ENCODE measurements around the gene SPAG16. TPM values are rescaled to one million over a fixed set of nuclear protein-coding genes. Genes with fewer than 3 reads are reported as not detected.
A peak's percentile ranks its signal among the peaks of the same experiment; 100 is the strongest.
"Not testable (repeated sequence)": the region's sequence is repeated elsewhere in the genome, so short reads cannot be mapped to it uniquely, and the experiment has no call there.

The SPAG16 gene
- total and polyA plus RNA-seq, 2 donors: 17.7 to 104 TPM

DNA sequence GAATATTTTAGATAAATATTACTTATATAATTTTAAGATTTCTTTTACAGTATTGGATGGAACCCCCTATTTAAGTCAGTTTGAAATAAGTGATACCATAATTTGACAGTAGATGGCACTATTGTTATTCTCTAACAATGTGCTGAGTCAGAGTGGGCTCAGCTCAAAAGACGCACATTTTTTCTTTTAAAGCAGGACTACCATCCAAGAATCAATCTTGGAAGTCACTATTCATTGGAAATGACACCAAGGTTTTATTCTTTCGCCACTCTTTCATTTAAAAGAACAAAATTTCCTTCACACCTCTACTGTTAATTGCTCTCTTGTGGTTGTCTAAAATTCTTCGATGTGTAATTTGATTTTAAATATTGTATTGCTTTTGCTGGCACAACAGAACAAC, 32.6 kb upstream of the SPAG16 start:
- WGBS: 25% methylated on average over 3 of the region's 3 CpGs
- Histone ChIP-seq H3K4me3 (ENCODE audit: low read depth, low read length) (no peak overlapping the region), H3K4me1 (ENCODE audit: insufficient read depth) (no peaks in the 10 kb centered on the region), H3K36me3 (ENCODE audit: insufficient read depth) (no peaks in the 10 kb centered on the region), H3K27ac (ENCODE audit: low read depth) (no peak overlapping the region)
- DNase-seq (ENCODE audit: extremely low spot score): peak; percentile 43

DNA sequence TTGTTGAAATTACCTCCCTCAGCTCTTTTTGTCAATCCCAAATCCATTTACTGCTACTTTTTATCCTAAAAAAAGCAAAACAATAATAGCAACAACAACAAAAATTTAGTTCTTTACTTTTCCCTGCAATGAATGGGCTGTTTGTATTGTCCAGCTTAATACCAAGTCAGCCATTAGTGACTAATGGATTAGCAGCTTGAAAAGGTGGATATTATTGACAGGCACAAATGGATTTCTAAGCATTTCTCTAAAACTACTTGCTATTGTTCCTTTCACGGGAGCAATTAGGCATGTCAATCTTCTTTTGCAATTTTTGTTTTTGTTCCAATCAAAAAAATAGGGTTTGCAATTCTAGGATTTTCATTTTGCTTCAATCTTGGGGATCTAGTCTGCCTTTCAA, 32.1 kb upstream of the SPAG16 start:
- WGBS: 48% methylated on average over 1 of the region's 1 CpG
- no peak for DNase-seq (ENCODE audit: extremely low spot score)
- H3K4me1 ChIP-seq (ENCODE audit: insufficient read depth): no peaks in the 10 kb centered on the region
- no peaks in the 10 kb centered on the region for H3K36me3 ChIP-seq (ENCODE audit: insufficient read depth)
- H3K4me3 ChIP-seq (ENCODE audit: low read depth, low read length): no peak overlapping the region
- no peak overlapping the region for H3K27ac ChIP-seq (ENCODE audit: low read depth)

DNA sequence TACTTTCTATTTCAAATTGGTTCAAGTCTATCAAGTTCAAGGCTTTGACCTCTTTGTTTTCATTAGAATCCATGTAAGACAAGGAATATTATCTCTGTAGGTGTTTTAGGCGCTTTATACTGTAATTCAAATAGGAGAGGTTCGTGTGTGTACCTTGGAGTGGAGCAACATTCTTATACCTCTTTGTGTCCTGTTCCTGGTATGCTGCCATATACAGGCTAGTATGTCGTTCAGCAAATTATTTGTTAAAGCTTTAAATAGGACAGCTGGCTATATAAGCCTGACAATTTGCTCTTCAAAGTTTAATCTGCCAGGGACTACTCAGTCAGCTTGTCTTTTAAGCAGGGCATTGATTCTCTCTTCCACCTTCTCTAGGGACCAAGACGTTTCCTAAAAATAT, 31.1 kb upstream of the SPAG16 start:
- no peaks in the 10 kb centered on the region for H3K36me3 ChIP-seq (ENCODE audit: insufficient read depth)
- no peak for DNase-seq (ENCODE audit: extremely low spot score)
- no peak overlapping the region for H3K27ac ChIP-seq (ENCODE audit: low read depth)
- H3K4me3 ChIP-seq (ENCODE audit: low read depth, low read length): no peak overlapping the region
- H3K4me1 ChIP-seq (ENCODE audit: insufficient read depth): no peaks in the 10 kb centered on the region
- 51% methylated on average over 4 of the region's 4 CpGs for WGBS

DNA sequence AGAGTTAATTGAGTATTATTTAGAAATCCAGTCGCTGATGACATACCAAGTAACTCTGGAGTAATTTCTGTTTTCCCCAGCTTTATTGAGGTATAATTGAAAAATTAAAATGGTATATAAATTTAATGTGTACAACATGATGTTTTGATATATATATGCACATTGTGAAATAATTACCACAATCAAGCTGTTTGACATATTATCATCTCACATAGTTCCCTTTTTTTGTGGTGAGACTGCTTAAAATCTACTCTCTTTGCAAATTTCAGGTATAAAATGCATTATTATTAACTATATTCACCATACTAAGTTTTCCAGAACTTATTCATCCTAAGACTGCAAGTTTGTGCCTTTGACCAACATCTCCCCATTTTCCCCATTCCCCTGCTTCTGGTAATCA, 25.0 kb upstream of the SPAG16 start:
- no peak overlapping the region for H3K27ac ChIP-seq (ENCODE audit: low read depth)
- H3K36me3 ChIP-seq (ENCODE audit: insufficient read depth): no peaks in the 10 kb centered on the region
- H3K4me1 ChIP-seq (ENCODE audit: insufficient read depth): no peaks in the 10 kb centered on the region
- no peak for DNase-seq (ENCODE audit: extremely low spot score)
- WGBS: 91% methylated on average over 1 of the region's 1 CpG
- H3K4me3 ChIP-seq (ENCODE audit: low read depth, low read length): no peak overlapping the region

DNA sequence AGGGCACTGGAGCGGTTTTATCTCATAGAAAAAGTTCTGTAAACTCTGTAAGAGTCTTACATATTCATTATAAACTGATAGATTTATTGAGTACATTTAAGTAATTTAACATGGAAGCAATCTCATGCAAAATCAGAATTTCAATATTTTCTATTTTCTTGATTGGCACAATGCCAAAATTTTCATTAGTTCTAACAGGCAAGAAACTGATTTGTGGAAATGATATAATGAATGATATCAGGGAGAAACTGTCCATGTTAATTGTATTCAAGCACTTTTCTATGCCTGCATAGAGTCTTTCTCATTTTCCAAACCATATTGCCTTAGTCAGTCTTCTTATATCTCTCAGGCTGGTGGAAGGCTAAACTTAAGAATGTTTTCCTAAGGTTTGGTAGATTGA, 23.0 kb upstream of the SPAG16 start:
- no peak for DNase-seq (ENCODE audit: extremely low spot score)
- WGBS: 87% methylated on average over 1 of the region's 1 CpG
- Histone ChIP-seq H3K27ac (ENCODE audit: low read depth) (no peak overlapping the region), H3K4me3 (ENCODE audit: low read depth, low read length) (no peak overlapping the region), H3K36me3 (ENCODE audit: insufficient read depth) (no peaks in the 10 kb centered on the region), H3K4me1 (ENCODE audit: insufficient read depth) (no peaks in the 10 kb centered on the region)

DNA sequence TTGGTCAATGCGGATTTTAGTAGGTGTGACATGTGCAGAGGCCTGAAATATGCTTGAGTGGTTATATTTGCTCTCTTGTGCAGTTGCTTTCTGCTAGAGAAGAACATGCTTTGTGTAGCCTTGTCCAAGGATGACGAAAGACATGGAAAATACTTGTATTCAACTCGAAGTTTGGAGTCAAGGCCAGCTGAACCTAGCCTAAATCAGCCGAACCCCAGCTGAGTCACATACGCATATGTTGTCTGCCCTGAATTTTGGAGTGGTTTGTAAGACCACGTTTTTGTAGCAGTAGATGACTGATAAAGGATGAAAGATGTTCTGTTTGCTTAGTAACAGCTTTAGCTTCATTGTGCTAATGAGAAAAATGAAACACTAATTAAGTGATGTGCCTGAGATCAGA, 22.5 kb upstream of the SPAG16 start:
- no peak for DNase-seq (ENCODE audit: extremely low spot score)
- no peak overlapping the region for H3K4me3 ChIP-seq (ENCODE audit: low read depth, low read length)
- 64% methylated on average over 6 of the region's 6 CpGs for WGBS
- H3K36me3 ChIP-seq (ENCODE audit: insufficient read depth): no peaks in the 10 kb centered on the region
- no peaks in the 10 kb centered on the region for H3K4me1 ChIP-seq (ENCODE audit: insufficient read depth)
- H3K27ac ChIP-seq (ENCODE audit: low read depth): no peak overlapping the region

DNA sequence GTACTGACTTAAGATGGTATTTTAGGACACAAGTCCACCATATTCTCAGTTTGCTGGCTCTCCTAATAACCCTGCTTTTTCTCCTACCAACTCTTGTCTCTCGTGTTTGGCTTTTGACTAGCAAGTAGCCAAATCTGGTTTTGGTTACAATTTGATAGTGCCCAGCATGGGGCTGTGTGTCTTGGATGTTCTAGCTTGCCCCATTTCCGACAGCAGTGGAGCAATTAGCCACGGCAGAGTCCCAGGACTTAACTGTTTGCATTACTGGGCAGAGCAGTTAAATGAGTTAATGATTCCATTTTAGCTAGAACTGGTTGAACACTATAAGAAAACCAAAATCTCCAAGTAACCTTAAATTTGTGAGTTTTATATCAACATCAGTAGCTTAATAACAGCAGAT, 18.6 kb upstream of the SPAG16 start:
- DNase-seq (ENCODE audit: extremely low spot score): no peak
- no peak overlapping the region for H3K4me3 ChIP-seq (ENCODE audit: low read depth, low read length)
- 61% methylated on average over 3 of the region's 3 CpGs for WGBS

DNA sequence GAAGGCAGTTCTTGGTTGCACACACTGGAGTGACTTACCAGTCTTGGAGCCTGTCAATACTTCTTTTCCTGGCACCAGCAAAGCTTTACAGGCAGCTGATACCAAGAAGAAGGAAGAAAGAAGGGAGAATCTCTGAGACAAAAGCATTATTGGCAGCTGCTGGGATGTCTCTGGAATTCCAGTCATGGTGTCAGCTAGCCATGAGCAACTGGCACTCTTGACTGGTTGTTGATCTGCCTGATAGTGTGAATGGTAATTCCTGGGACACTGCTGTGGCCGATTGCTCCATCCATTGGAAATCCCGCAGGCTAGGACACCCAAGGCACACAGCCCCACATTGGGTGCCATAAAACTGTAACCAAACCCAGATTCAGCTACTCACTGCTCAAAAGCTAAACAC, 17.8 kb upstream of the SPAG16 start:
- DNase-seq (ENCODE audit: extremely low spot score): no peak
- Histone ChIP-seq H3K27ac (ENCODE audit: low read depth) (no peak overlapping the region), H3K4me1 (ENCODE audit: insufficient read depth) (no peaks in the 10 kb centered on the region), H3K4me3 (ENCODE audit: low read depth, low read length) (no peak overlapping the region), H3K36me3 (ENCODE audit: insufficient read depth) (no peaks in the 10 kb centered on the region)
- WGBS: 62% methylated on average over 2 of the region's 2 CpGs

More for the DNA sequence above, 18.6 kb upstream of the SPAG16 start:
- Histone ChIP-seq H3K4me1 (ENCODE audit: insufficient read depth) (no peaks in the 10 kb centered on the region), H3K27ac (ENCODE audit: low read depth) (no peak overlapping the region), H3K36me3 (ENCODE audit: insufficient read depth) (no peaks in the 10 kb centered on the region)

DNA sequence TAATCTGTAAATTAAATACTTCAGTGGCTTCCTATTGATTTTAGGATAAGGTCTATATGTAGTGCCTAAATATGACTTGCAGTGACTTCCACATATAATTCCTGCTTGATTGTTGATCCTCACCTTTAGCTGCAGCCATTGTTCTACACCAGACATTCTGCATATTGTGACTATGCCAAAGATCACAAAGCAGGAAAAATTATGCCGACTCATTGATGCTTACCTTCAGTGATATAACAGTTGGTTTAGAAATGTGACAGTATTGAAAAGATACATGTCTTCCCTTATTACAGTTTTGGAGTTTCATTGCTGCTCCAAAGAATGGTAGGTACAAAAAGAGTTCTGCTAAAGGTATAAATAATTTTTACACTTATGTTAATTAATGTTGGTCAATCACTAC, 12.3 kb upstream of the SPAG16 start:
- 77% methylated on average over 1 of the region's 1 CpG for WGBS
- Histone ChIP-seq H3K4me1 (ENCODE audit: insufficient read depth) (no peaks in the 10 kb centered on the region), H3K27ac (ENCODE audit: low read depth) (no peak overlapping the region), H3K4me3 (ENCODE audit: low read depth, low read length) (no peak overlapping the region), H3K36me3 (ENCODE audit: insufficient read depth) (no peaks in the 10 kb centered on the region)
- no peak for DNase-seq (ENCODE audit: extremely low spot score)

DNA sequence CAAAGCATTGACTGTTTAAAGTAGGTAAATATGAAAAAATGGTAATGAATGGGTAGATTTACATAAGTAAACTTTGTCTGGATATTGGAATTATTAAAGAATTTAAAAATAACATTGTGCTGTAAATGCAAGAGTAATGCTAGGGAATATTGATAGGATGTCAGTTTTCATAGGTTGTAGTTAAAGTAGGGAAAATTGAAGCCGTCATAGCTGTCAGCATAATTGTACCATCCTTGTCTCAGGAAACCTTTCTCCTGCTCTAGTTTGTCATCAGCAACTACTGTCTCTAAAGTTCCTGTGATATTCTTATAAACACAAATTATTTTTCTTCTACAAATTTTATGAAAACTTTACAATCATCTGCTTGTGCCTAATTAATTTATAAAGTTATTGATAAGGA, 10.1 kb upstream of the SPAG16 start:
- DNase-seq (ENCODE audit: extremely low spot score): no peak
- Histone ChIP-seq H3K27ac (ENCODE audit: low read depth) (no peak overlapping the region), H3K4me3 (ENCODE audit: low read depth, low read length) (no peak overlapping the region), H3K4me1 (ENCODE audit: insufficient read depth) (no peaks in the 10 kb centered on the region), H3K36me3 (ENCODE audit: insufficient read depth) (no peaks in the 10 kb centered on the region)
- WGBS: 78% methylated on average over 1 of the region's 1 CpG

DNA sequence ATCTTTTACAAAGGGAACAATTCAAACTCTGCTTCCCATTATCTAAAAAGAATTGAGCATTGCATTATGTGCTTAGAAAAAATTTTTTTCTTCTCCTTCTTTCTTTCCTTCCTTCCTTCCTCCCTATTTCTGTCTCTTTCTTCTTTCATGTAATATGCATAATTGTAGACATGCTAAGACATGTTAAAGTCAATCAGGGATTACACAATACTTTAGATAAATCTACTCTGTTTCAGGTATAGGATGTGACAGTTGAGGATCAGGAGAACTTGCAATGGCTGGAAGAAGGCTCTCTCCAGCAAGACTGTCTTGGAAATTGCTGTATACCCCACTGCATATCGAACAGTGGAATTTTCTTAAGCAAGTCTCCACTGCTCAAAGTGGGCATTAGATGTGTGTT, 9.0 kb upstream of the SPAG16 start:
- DNase-seq (ENCODE audit: extremely low spot score): no peak
- WGBS: 86% methylated on average over 1 of the region's 1 CpG
- Histone ChIP-seq H3K27ac (ENCODE audit: low read depth) (no peak overlapping the region), H3K4me3 (ENCODE audit: low read depth, low read length) (no peak overlapping the region), H3K36me3 (ENCODE audit: insufficient read depth) (no peaks in the 10 kb centered on the region), H3K4me1 (ENCODE audit: insufficient read depth) (no peaks in the 10 kb centered on the region)

DNA sequence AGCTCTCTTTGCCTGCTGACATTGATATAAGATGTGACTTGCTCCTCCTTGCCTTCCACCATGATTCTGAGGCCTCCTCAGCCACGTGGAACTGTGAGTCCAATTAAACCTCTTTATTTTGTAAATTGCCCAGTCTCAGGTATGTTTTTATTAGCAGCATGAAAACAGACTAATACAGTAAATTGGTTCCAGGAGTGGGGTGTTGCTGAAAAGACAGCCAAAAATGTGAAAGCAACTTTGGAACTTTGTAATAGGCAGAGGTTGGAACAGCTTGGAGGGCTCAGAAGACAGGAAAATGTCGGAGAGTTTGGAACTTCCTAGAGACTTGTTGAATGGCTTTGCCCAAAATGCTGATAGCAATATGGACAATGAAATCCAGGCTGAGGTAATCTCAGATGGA, 7.1 kb upstream of the SPAG16 start:
- DNase-seq (ENCODE audit: extremely low spot score); H3K36me3 ChIP-seq (ENCODE audit: insufficient read depth); H3K4me3 ChIP-seq (ENCODE audit: low read depth, low read length); H3K27ac ChIP-seq (ENCODE audit: low read depth); H3K4me1 ChIP-seq (ENCODE audit: insufficient read depth): not testable (repeated sequence)
- 62% methylated on average over 2 of the region's 2 CpGs for WGBS

DNA sequence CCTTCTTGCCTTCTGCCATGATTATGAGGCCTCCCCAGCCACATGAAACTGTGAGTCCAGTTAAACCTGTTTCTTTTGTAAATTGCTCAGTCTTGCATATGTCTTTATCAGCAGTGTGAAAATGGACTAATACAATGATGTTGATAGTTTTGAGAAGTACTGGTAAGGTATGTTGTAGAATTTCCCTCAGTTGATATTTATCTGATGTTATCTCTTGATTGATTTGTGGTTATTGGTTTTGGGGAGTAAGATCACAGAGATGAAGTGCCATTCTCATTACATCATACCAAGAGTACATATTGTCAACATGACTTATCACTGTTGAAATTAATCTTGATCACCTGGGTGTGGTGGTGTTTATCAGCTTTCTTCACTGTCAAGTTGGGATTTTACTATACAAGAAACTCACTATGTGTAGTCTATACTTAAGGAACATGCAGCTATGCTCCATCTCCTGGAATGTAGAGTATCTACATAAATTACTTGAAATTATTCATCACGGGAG, 5.1 kb upstream of the SPAG16 start:
- H3K4me3 ChIP-seq (ENCODE audit: low read depth, low read length): no peak overlapping the region
- 48% methylated on average over 1 of the region's 1 CpG for WGBS

DNA sequence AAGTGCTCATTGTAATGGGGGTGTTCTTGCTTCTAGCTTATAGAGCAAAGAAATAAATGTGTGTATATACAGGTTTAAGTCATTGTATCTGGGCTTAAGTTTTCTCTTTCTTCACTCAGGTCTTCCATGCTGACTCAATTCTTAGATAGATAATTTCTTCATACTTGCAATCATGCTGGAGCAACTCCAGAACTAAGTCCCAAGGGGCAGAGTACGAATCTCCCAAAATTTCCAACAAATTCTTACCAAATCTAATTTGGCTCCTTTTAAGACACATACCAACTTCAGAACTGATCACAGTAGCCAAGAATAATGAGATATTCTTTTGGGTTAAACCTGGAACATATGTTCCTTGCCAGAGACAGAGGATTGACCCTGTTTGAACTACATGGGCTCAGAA, 4.3 kb upstream of the SPAG16 start:
- Histone ChIP-seq H3K27ac (ENCODE audit: low read depth) (no peak overlapping the region), H3K4me1 (ENCODE audit: insufficient read depth) (no peaks in the 10 kb centered on the region), H3K4me3 (ENCODE audit: low read depth, low read length) (no peak overlapping the region), H3K36me3 (ENCODE audit: insufficient read depth) (no peaks in the 10 kb centered on the region)
- 64% methylated on average over 1 of the region's 1 CpG for WGBS
- DNase-seq (ENCODE audit: extremely low spot score): no peak

More for the DNA sequence above, 5.1 kb upstream of the SPAG16 start:
- H3K4me1 ChIP-seq (ENCODE audit: insufficient read depth): no peaks in the 10 kb centered on the region
- H3K27ac ChIP-seq (ENCODE audit: low read depth): no peak overlapping the region
- H3K36me3 ChIP-seq (ENCODE audit: insufficient read depth): no peaks in the 10 kb centered on the region
- DNase-seq (ENCODE audit: extremely low spot score): peak; percentile 18

DNA sequence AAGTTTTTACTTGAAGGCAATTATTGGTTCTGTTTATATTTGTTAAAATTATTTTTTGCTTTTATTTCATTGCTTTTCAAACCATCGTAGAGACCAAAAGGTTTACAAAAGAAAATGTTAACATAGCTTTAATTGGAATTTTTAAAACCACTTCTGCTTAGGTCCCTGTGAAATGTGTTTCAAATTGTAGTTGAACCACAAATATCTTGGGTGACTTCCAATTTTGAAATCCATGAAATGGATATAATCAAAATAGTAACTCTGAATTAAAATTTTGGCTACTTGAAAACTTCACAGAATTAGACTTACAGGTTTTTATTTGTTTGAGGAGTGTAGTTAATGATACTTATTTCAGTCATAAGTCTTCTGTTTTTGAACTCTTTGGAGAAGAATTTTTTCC, 3.1 kb upstream of the SPAG16 start:
- DNase-seq (ENCODE audit: extremely low spot score): no peak
- 48% methylated on average over 1 of the region's 1 CpG for WGBS
- no peak overlapping the region for H3K4me3 ChIP-seq (ENCODE audit: low read depth, low read length)
- no peak overlapping the region for H3K27ac ChIP-seq (ENCODE audit: low read depth)
- no peaks in the 10 kb centered on the region for H3K4me1 ChIP-seq (ENCODE audit: insufficient read depth)
- no peaks in the 10 kb centered on the region for H3K36me3 ChIP-seq (ENCODE audit: insufficient read depth)
